ENCODE results near the gene PDE2A.

PDE2A gene

DNA sequence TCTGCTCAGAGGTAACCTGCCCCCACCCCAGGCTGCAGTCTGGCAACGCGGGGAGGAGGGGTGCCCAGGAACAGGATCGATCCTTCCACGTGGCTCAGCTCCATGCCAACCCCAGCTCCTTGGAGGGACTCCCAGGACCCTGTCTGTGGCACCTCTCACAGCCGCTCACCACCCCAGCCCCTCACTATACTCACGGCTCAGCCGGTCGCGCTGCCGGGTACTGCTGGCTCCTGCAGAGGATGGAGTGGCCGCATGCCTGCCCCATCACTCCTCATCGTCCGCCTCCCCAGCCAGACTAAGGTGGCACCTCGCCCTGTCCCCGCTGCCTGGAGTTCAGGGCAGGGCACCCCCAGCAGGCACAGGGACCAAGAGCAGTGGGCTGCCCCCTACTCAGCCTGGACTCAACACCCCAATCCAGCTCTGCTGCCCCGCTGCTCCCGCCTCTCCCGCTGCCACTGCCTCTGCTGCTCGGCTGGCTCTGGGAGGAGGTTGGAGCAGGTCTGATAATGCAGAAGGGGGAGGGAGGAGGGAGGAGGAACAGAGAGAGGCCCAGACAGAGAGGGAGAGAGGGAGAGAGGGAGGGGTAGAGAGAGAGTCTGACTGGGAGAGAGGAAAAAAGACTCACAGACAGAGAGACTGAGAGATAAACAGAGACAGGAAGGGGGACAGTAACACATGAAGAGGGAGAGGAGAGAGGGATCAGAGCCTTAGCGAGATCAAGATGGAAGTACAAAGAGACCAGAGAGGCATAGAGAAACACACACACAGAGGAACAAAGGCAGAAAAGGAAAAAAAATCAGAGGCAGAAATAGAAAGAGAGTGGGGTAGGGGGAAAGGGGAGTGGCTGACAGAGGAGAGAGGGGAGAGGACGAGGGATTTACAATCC is at the start of gene PDE2A:
TSS of gene PDE2A (minus strand) at position 480 of the 886 bp plus-strand sequence. CDS start at position 265, 215 bp downstream.
- DNase-seq (ENCODE audit: low read depth, low spot score) = peak; percentile 43

DNA sequence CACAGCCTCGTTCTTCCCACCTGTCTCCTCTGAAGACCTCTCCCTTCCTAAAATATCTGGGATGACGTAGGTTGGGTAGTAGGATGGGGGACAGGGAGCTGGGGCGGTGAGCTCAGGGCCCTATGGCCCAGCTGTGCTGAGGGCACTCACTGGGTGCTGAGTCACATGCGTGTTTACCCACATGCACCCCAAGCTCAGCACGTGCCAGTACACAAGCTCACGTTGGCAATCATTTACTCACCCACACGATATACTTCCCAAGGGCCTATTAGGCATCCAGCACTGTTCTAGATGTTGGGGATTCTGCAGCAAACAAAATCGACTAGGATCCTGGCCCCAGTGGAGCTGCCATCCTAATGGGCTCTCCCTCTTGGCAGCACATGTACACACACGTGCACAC is 49.3 kb upstream of the PDE2A start:
- no peak for DNase-seq (ENCODE audit: low read depth, low spot score)

DNA sequence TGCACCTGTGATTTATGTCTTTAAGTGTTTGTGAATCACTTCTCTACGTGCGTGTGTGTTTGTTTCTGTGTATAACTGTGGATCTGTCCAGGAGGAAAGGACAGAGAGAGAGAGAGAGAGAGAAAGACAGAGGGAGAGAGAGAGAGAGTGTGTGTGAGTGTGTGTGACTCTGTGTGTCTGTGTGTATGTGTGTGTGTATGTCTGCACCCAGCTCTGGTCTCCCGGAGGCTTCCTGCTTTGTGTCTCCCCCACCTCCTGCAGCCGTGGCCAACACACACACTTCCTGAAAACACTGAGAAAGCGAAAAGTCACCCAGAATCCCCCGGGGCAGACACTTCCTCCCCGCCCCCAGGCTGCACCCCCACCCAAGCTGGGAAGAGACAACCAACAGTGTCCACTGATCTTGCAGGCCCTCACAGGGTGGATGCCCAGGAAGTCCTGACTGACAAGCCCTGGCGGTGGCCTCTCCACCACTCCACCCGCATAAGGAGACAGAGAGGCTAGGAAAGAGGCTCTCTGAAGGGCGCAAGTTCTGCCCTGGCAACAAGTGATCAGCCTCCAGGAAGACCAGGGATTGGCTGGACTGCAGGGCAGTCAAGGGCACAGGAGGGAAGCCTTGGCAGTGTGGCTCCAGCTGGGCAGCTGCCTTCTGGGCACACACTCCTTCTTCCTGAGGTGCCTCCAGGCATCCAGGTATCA is 48.0 kb upstream of the PDE2A start:
- peak; percentile 84 for DNase-seq (ENCODE audit: low read depth, low spot score)

DNA sequence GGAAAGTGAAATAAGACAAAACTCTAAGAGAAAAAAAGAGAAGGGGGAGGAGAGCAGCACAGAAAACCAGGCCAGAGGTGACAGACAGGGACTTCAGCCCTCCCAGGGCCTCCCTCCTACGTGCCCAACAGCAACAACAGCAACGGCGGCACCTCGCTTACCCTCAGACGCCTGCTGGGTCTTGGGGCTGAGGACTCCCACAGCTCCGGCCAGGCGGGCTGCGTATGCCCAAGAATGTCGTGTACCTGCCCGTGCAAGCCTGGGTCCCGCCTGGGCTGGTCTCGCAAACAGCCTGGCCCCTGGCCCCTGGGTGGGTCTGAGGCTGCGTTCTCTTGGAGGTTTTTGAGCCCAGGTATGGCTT is 47.4 kb upstream of the PDE2A start:
- no peak for DNase-seq (ENCODE audit: low read depth, low spot score)

DNA sequence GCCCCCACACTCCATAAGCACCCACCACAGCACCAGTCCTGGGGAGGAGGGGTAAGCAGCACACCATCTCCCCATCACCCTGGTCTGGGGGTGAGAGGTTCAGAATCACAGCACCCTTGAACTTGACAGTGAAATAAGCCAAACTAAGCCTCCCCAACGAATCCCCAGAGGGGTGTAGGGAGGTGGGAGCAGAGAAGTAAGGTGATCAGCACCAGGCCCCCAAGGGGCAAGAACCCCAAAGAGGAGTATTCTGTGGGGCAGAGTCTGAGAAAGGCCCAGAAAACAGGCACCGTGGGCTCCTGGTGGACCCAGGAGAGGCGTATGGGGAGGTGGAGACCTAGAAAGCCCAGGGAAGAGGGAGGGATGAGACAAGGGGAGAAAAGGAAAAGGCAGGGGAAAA is 47.1 kb upstream of the PDE2A start:
- no peak for DNase-seq (ENCODE audit: low read depth, low spot score)

DNA sequence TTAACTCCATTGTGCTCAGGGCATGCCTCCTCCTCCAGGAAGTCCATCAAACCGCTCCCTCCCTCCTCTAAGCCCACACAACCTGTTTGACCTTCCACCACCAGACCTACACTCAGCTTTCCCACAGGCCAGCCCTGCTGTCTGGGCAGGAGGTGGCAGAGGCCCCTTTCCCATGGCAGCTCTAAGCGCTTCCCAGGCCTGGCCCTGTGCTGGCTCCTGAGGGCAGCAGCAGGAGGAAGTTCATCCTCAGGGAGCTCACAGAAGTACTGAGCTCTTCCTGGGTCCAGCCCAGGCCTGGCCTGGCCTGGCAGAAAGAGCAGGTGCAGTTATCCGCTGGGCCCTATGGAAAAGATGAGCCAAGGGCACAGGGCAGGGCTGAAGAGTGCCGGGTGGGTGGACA is 46.6 kb upstream of the PDE2A start:
- no peak for DNase-seq (ENCODE audit: low read depth, low spot score)

DNA sequence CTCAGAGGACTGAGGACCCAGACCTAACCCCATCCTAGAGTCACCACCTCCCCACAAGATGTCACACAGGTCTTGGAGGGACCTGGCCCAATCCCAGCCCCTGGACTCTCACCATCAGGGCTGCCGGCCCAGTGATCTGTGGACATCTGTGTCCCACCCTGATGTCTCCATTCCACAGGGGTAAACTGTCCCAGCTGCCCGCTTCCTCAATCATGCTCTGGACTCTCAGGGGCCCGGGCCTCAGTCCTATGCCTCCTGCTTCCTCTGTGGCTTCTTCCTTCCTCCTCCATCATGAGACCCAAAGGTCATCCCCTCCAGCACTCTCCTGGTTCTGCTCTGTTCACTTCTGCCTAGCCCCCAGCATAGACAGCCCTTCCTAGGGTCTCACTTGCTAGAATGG is 45.8 kb upstream of the PDE2A start:
- no peak for DNase-seq (ENCODE audit: low read depth, low spot score)

DNA sequence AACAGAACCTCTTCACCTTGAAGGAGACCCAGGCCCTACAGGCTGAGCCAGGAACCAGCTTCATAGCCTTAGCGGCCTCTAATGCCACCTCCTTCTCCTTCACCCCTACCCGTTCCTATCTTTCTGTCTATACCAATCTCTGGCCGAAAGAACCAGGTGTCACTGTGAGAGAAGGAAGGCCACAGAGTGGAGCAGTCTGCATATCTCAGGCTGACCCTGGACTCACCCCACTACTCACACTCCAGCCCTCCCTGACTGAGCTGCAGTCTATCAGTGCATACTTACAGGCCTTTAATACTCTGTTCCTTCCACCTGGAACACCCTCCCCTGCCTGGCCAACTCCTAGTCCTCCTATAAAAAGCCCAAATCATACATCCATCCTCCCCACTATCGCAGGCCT is 45.3 kb upstream of the PDE2A start:
- DNase-seq (ENCODE audit: low read depth, low spot score) = no peak

DNA sequence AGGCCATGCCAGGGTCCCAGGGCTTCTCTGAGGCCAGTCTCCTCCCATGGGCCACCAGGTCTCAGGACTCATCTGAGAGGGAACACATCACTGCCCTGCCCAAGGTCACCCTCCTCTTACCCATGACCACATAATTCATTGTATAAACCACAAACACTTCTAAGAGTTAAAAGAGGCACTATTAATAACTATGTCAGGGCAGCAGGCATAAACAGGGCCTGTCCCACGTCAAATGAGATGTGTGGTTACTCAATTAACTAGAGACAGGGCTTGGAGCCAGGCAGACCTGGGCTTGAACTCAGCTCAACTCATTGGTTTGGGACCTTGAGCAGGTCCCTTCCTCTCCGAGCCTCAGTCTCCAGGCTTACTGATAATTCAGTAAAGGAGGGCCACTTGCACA is 44.9 kb upstream of the PDE2A start:
- no peak for DNase-seq (ENCODE audit: low read depth, low spot score)

DNA sequence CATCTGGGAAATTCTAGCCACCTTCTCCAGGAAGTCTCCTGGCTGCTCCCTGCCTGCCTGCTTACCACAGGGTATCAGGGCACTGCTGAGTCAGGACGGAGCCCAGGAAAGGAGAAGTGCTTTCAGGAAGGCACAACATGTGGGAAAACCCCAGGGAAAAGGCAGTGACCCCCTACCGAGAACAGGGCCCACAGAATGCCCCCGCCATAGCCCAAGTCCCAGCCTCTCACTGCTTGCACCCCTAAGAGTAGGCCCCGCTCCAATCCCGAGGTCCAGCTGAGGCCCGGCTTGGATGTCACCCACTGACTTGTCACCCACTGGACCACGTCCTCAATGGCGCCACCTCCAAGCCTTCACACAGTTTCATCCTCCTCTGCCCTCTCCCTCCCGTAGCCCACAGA is 43.9 kb upstream of the PDE2A start:
- no peak for DNase-seq (ENCODE audit: low read depth, low spot score)

DNA sequence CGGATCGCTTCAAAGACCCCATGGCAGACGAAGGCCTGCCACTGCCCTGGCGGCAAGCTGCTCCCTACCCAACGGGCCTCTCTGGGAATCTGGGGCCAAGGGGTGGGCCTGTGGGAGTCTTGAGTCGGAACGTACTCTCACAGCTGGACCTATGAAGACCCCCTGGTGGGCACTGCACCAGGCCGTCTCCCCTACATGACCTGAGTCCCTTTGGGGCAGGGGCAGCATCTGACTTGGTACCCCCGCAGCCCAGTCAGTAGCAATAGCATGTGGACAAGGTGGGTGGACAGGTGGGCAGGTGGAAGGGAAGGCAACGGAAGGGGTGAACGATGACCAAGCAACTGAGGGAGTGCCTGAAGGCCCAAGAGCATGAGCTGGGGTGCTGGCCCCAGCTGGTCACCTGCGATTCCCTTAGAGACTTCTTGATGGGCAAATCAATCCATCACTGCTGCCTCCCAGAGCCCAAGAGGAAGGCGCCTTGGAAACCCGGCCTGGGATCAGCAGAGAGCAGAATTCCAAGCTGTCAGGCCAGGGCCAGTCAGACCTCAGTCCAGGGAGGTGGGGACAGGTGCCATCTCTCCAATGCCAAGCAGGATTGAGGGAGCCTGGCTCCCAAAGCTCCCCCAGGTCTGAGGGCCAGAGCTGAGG is 42.7 kb upstream of the PDE2A start:
- DNase-seq (ENCODE audit: low read depth, low spot score) = no peak

DNA sequence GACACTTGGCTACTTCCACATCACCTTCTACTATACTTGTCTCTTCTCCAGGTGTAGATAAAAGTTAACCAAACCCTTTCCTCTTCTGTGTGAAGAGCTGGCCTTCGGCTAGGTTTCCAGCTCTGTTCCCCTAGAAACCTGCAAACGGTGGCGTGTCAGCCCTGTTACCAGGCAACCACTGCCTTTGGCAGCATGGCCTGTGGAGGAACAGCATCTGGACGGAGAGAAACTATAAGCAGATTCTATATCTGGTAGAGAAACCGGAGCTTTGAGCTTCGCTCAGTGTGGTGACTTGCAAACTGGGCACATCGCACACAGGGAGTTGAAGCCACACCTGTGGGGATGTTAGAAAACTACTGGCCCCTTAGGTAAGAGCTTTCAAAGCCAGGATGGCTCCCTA is 42.1 kb upstream of the PDE2A start:
- no peak for DNase-seq (ENCODE audit: low read depth, low spot score)

DNA sequence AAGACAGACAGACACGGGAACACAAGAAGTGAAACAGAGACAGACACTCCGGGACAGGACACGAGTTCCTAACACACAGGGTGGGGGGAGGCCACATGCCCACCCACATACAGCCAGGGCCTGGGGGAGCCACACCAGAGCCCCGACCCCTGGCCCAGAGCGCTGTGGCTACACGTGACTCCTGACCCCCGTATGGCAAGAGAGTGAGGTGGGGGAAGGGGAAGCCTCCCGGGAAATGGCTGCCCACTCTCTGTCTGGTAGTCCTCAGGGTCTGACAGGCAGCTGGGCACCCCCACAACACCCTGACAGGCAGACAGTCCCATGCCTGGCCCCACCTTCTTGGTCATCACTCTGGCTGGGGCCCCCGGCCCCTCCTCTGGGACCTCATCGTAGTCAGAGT is 38.6 kb upstream of the PDE2A start:
- no peak for DNase-seq (ENCODE audit: low read depth, low spot score)

DNA sequence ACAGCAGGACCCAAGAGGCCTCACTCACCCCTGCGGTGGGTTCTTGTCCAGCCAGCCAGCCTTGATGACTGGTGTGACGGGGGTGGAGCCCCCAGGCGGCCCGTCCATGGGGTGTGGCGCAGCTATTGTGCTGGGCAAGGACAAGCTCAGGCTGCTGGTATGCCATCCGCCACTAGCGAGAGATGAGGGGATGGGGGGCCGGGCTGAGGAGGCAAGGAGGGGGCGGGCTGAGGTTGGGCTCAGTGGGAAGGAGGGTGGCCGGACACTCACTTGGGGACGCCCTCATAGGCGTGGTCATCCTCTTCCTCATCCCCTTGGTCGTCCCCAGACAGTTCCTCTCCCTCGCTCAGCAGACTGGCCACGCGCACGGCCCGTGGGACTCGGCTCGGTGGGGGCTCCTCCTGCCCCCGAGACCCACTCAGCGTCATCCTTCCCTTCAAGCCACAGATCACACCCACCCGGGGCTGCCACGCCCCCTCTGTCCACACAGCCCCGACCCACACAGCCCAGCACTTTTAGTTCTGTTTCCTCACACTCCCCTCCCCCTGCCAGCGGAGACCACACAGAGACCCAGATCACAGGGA is 38.0 kb upstream of the PDE2A start:
- no peak for DNase-seq (ENCODE audit: low read depth, low spot score)

DNA sequence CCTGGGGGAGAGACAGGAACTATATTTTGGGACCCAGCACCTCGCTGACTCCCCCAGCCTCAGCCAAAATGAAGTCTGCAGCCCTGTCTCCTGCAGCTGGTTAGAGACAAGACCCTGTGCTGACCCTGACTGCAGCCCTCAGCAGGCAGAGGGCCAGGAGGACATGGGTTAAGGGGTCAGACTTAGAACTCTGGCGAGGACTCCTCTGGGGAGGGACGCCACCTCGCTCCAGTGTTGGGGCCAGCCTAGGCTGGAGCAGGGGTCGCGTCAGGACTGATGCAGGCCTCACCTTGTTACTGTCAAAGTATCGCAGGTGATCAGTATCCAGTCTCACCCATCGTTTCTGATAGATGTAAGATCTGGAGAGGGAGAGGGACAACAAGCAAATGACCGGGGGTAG is 36.9 kb upstream of the PDE2A start:
- DNase-seq (ENCODE audit: low read depth, low spot score) = no peak

DNA sequence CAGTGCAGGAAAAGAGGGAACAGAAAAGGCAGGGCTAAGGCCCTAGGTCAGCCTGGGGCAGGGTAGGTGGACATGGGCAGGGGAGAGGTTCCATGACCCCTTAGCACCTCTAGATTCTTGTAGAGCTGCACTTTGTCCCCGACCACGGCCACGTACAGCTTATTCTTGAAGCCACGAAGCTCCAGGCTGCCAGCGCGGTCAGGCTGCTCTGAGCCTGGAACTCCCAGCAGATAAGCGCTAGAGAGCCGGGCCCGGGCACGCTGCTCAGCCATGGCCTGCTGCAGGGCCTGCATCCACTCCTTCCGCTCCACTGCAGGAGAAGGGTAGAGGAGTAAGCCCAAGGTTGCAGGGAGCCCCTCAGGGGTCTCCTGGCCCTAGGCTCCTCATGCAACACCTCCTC is 36.1 kb upstream of the PDE2A start:
- no peak for DNase-seq (ENCODE audit: low read depth, low spot score)

DNA sequence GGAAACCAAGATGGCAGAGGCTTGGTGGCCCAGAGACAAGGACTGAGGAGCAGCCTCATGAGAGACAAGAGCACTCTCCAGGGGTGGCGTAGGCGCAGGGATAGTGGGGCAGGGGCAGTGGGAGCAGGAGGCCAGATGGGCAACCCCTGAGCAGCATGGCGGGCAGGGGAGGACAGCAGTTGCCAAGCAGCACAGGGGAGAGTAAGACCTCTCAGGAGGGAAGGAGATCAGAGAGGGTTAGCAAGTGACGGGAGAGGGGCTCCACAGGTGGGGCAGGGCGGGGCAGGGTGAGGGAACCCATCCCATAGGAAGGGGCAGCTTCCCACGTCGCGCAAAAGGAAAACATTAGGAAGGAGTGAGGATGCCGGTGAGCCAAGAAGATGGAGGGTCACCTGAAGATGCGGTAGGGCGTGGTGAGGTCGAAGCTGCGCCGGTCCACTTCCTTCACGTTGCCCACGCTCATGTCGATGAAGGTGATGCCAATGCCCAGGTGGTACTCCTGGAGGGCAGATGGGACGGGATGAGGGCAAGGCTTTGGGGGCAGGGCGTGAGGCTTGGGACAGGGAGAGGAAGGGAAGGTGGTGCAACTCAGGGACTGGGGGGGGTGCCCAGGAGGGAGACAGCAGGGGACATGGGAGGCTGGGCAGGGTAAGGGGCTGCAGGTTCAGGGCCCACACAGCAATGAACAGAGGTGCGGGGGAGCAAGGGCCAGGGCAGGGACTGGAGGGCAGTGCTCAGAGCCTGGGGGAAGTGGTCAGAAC is 35.4 kb upstream of the PDE2A start:
- no peak for DNase-seq (ENCODE audit: low read depth, low spot score)

DNA sequence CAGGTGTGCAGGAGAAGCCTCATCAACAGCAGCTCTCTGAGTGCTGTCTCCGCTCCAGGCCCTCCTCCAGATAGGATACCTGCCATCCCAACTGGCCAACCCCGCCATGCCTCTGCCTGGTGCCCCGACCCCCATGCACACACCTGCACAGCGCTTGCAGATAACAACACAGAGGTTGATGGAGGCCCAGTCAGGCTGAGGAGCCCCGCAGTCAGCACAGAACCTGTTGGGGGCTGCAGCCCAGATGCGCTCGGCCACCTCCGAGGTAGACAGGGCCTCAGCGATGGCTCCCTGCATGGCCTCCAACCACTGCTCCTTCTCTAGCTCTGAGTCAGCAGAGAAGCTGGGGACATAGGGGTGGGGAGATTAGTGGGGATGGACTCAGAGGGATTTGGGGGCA is 32.8 kb upstream of the PDE2A start:
- no peak for DNase-seq (ENCODE audit: low read depth, low spot score)

DNA sequence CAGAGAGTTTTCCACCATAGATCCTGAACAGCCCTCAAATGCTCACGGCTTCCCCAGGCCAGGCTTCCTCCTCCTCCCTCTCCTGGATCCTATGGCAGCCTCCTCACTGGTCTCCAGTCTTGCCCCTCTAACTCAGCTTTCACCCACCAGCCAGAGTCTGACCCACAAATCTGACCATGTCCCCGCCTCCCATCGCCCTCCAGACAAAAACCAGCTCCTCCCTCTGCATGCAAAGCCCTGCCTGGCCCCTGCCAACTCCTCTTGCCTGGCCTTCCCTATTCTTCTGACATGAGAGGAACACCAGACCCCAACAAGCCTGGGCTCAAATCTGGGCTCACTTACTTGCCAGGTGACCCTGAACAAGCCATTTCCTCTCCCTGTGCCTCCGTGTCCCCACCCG is 32.4 kb upstream of the PDE2A start:
- DNase-seq (ENCODE audit: low read depth, low spot score) = no peak

DNA sequence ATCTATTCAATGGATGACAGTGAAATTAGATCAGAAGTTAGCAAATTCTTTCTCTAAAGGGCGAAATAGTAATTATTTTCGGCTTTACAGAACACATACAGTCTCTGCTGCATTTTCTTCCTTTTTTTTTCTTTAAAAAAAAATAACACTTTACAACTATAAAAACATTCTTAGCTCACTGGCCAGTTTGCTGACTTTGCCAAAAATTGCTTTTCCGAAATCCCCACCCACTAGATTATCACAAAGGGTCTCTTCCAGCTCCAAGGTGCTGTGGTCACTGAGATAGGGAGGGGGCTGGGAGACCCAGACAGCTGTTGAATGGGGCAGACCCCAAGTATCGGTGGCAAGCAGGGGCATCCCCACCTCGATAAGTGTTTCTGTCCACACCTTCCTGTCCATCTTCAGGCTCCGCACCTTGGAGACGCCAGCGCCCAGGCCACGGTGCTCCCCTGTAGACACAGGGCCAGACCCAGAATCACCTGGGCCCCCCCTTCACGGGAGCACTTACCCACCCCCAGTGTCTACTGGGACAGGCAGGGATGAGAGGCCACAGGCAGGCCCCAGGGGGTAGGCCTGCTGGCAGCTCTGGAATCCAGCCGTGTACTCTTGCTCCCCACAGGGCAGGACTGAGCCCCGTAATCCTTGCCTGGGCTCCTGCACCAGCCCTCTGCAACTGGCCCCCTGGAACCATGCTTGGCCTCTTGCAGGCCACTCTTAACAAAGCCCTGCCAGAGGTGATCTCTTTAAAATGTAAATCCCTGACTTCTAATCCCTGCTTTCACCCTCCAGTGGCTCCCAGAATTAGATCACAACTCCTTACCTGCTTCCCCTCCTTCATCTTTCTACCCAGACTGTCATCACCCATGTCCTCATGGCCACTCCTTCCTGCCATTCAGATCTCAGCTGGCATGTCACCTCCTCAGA is 31.5 kb upstream of the PDE2A start:
- no peak for DNase-seq (ENCODE audit: low read depth, low spot score)
